H9 (cell line): Measurements from ENCODE around the gene CEP131. TPM values are rescaled to one million over a fixed set of nuclear protein-coding genes. Genes with fewer than 3 reads are reported as not detected.

Experiments
- DNase-seq: peaks from one replicate; pipeline ENCODE4 v3.0.0-alpha.2; 2017
- H2AFZ ChIP-seq: one replicate; pipeline ENCODE4 v1.6.1; 2013; ENCODE audit warnings: mild to moderate bottlenecking, low read length, control low read depth, moderate library complexity
- H2AK5ac ChIP-seq: 2 replicates; pipeline ENCODE4 v1.6.1; 2013; ENCODE audit warnings: low read length, control low read depth, mixed read lengths; ENCODE audit not compliant: insufficient read length
- H2BK120ac ChIP-seq: one replicate; pipeline ENCODE4 v1.6.1; 2013; ENCODE audit warnings: low read depth, mild to moderate bottlenecking, low read length, control low read depth, inconsistent platforms; ENCODE audit not compliant: poor library complexity, severe bottlenecking
- H2BK12ac ChIP-seq: 2 replicates; pipeline ENCODE4 v1.6.1; 2013; ENCODE audit warnings: low read length, control low read depth, mixed read lengths, low read depth; ENCODE audit not compliant: insufficient read length
- H2BK15ac ChIP-seq: 2 replicates; pipeline ENCODE4 v1.6.1; 2013; ENCODE audit warnings: low read depth, low read length, control low read depth
- H2BK20ac ChIP-seq: one replicate; pipeline ENCODE4 v1.6.1; 2013; ENCODE audit warnings: low read depth, mild to moderate bottlenecking, low read length, control low read depth, inconsistent platforms; ENCODE audit not compliant: poor library complexity, severe bottlenecking
- H2BK5ac ChIP-seq: 2 replicates; pipeline ENCODE4 v1.6.1; 2013; ENCODE audit warnings: low read length, control low read depth, mixed read lengths; ENCODE audit not compliant: insufficient read length
- H3K14ac ChIP-seq: 2 replicates; pipeline ENCODE4 v1.6.1; 2013; ENCODE audit warnings: low read length, control low read depth; ENCODE audit not compliant: insufficient read depth
- H3K18ac ChIP-seq: 2 replicates; pipeline ENCODE4 v1.6.1; 2013; ENCODE audit warnings: low read depth, mild to moderate bottlenecking, mixed read lengths, low read length, control low read depth; ENCODE audit not compliant: insufficient read length
- H3K23ac ChIP-seq: 2 replicates; pipeline ENCODE4 v1.6.1; 2013; ENCODE audit warnings: low read length, control low read depth, mixed read lengths, low read depth; ENCODE audit not compliant: insufficient read length
- H3K23me2 ChIP-seq: 2 replicates; pipeline ENCODE4 v1.6.1; 2013; ENCODE audit warnings: low read depth, mild to moderate bottlenecking, mixed read lengths, low read length, control low read depth; ENCODE audit not compliant: insufficient read length, poor library complexity, severe bottlenecking
- H3K27ac ChIP-seq: 2 replicates; pipeline ENCODE4 v1.5.1; 2013; ENCODE audit warnings: low read length, control low read depth, mixed read lengths, low read depth; ENCODE audit not compliant: insufficient read length
- H3K27me3 ChIP-seq: 2 replicates; pipeline ENCODE4 v1.6.1; 2013; ENCODE audit warnings: low read length, control low read depth, inconsistent platforms; ENCODE audit not compliant: insufficient read depth
- H3K4ac ChIP-seq: 2 replicates; pipeline ENCODE4 v1.6.1; 2013; ENCODE audit warnings: low read depth, mild to moderate bottlenecking, control low read depth, inconsistent platforms, low read length, moderate library complexity
- H3K4me1 ChIP-seq: 2 replicates; pipeline ENCODE4 v1.6.1; 2013; ENCODE audit warnings: low read length, control low read depth, inconsistent platforms; ENCODE audit not compliant: insufficient read depth
- H3K4me2 ChIP-seq: 2 replicates; pipeline ENCODE4 v1.6.1; 2013; ENCODE audit warnings: low read length, control low read depth, mixed read lengths; ENCODE audit not compliant: insufficient read length, insufficient read depth
- H3K56ac ChIP-seq: 2 replicates; pipeline ENCODE4 v1.6.1; 2013; ENCODE audit warnings: low read depth, mild to moderate bottlenecking, mixed read lengths, low read length, control low read depth; ENCODE audit not compliant: insufficient read length
- H3K79me1 ChIP-seq: 2 replicates; pipeline ENCODE4 v1.6.1; 2013; ENCODE audit warnings: low read depth, mild to moderate bottlenecking, moderate library complexity, low read length, control low read depth, inconsistent platforms; ENCODE audit not compliant: insufficient read depth, poor library complexity, severe bottlenecking
- H3K79me2 ChIP-seq: 2 replicates; pipeline ENCODE4 v1.6.1; 2013; ENCODE audit warnings: low read length, control low read depth, inconsistent platforms; ENCODE audit not compliant: insufficient read depth
- H3K9ac ChIP-seq: 2 replicates; pipeline ENCODE4 v1.6.1; 2013; ENCODE audit warnings: low read length, control low read depth, mixed read lengths; ENCODE audit not compliant: insufficient read length; ENCODE audit errors: extremely low read depth
- H3K9me3 ChIP-seq: one replicate; pipeline ENCODE4 v1.6.1; 2013; ENCODE audit warnings: low read depth, low read length, inconsistent platforms; ENCODE audit not compliant: control insufficient read depth
- H3T11ph ChIP-seq: one replicate; pipeline ENCODE4 v1.6.1; 2013; ENCODE audit warnings: mild to moderate bottlenecking, low read length, control low read depth, inconsistent platforms
- H4K20me1 ChIP-seq: one replicate; pipeline ENCODE4 v1.6.1; 2013; ENCODE audit not compliant: control insufficient read depth, insufficient read length, insufficient read depth
- H4K5ac ChIP-seq: 2 replicates; pipeline ENCODE4 v1.6.1; 2013; ENCODE audit warnings: low read depth, mild to moderate bottlenecking, mixed read lengths, low read length, control low read depth; ENCODE audit not compliant: insufficient read length
- H4K8ac ChIP-seq: replicated peaks from 2 replicates; pipeline ENCODE4 v1.6.1; 2013; ENCODE audit warnings: low read length, control low read depth, mixed read lengths, low read depth; ENCODE audit not compliant: insufficient read length
- H4K91ac ChIP-seq: 2 replicates; pipeline ENCODE4 v1.6.1; 2013; ENCODE audit warnings: low read depth, mild to moderate bottlenecking, moderate library complexity, mixed read lengths, low read length, control low read depth; ENCODE audit not compliant: insufficient read length
- H3K27ac Mint-ChIP-seq, 3 experiments: 2 replicates in 2 of 3; 3 replicates in 1 of 3; pipeline ENCODE4 v1.8.0; 2020 to 2021; ENCODE audit warnings: mixed read lengths in 3 of 3, mild to moderate bottlenecking in 1 of 3, moderate library complexity in 1 of 3
- H3K27me3 Mint-ChIP-seq: 2 replicates; pipeline ENCODE4 v1.8.0; 2021; ENCODE audit warnings: low read depth, mild to moderate bottlenecking, moderate library complexity, mixed read lengths
- H3K36me3 Mint-ChIP-seq, 3 experiments: 2 replicates in 2 of 3; 3 replicates in 1 of 3; pipeline ENCODE4 v1.8.0; 2020 to 2021; ENCODE audit warnings: low read depth in 3 of 3, mixed read lengths in 3 of 3; ENCODE audit not compliant: insufficient read depth in 1 of 3
- H3K4me1 Mint-ChIP-seq, 2 experiments: 2 replicates each; pipeline ENCODE4 v1.8.0; 2020; ENCODE audit warnings: mixed read lengths in 2 of 2
- H3K4me3 Mint-ChIP-seq, 2 experiments: 2 replicates in 1 of 2; 3 replicates in 1 of 2; pipeline ENCODE4 v1.8.0; 2020 to 2021; ENCODE audit warnings: mild to moderate bottlenecking in 2 of 2, mixed read lengths in 2 of 2, moderate library complexity in 1 of 2
- H3K9me3 Mint-ChIP-seq, 2 experiments: 2 replicates in 1 of 2; 3 replicates in 1 of 2; pipeline ENCODE4 v1.8.0; 2020; ENCODE audit warnings: mild to moderate bottlenecking in 2 of 2, mixed read lengths in 2 of 2, moderate library complexity in 1 of 2
- CTCF ChIP-seq: fragments of 200-600 bp; sonication (generic); conservative IDR thresholded peaks from 3 replicates; pipeline ENCODE4 v1.8.0; 2021; ENCODE audit warnings: antibody characterized with exemption, mild to moderate bottlenecking
- WGBS: extraction: QIAGEN DNeasy Blood & Tissue Kit; methylation state at CpG from one replicate; pipeline ENCODE4 v1.1.7; 2013; ENCODE audit warnings: missing lambda C conversion rate, low lambda C conversion rate, mixed read lengths; ENCODE audit not compliant: insufficient read length; ENCODE audit errors: extremely low coverage; 5-methylcytosine and 5-hydroxymethylcytosine counted together
- total RNA-seq: library from RNA; stranded (reverse); gene quantifications from 2 replicates; pipeline ENCODE4 v1.2.1, GENCODE V29; 2021

The CEP131 gene
- total RNA-seq, 1 experiment from 2014 or later: 16.3 TPM

GRCh38 chr17:81173762-81174155 is 49.0 kb downstream of the CEP131 start:
- Histone ChIP-seq H3K79me1 (no peaks in the 10 kb centered on the region), H3K27me3 (no peaks in the 10 kb centered on the region), H4K5ac (no peak overlapping the region), H3K23me2 (no peaks in the 10 kb centered on the region), H3T11ph (no peak overlapping the region), H3K9ac (no peak overlapping the region), H3K56ac (no peak overlapping the region), H3K14ac (no peak overlapping the region), H4K20me1 (no peaks in the 10 kb centered on the region), H2AFZ (no peak overlapping the region), H2AK5ac (no peak overlapping the region), H2BK20ac (no peak overlapping the region), H2BK15ac (no peak overlapping the region), H2BK12ac (no peak overlapping the region), H3K23ac (no peak overlapping the region), H4K8ac (no peak overlapping the region), H3K9me3 (no peaks in the 10 kb centered on the region), H2BK120ac (no peak overlapping the region), H3K4me1 (no peaks in the 10 kb centered on the region), H2BK5ac (no peak overlapping the region), H3K4ac (no peak overlapping the region), H3K79me2 (no peaks in the 10 kb centered on the region), H3K4me2 (no peak overlapping the region), H4K91ac (no peak overlapping the region), H3K27ac (no peak overlapping the region), H3K18ac (no peak overlapping the region)
- Mint-ChIP-seq H3K4me3 (no peak overlapping the region), H3K27me3 (peaks cover 3% of the 10 kb centered on the region), H3K4me1 (no peaks in the 10 kb centered on the region), H3K36me3 (no peaks in the 10 kb centered on the region), H3K9me3 (peaks cover 0 to 5% of the 10 kb centered on the region in 2 experiments; a peak in 2 of 5 replicates), H3K27ac (no peak overlapping the region)
- DNase-seq: no peak
- TF ChIP-seq CTCF: no peak
- WGBS: no CpG with 5 or more reads among the region's 1 CpG
